Measurements from ENCODE around the gene IRF6. TPM values are rescaled to one million over a fixed set of nuclear protein-coding genes. Genes with fewer than 3 reads are reported as not detected.
A peak's percentile ranks its signal among the peaks of the same experiment; 100 is the strongest.

The IRF6 gene
- total RNA-seq, 6 experiments from 2014 or later: 24.9 to 33.9 (median 28.9) TPM

GRCh38 chr1:209746451-209747165 lies 59.3 kb downstream of the IRF6 start:
- WGBS (ENCODE audit: insufficient coverage, low coverage, low lambda C conversion rate, missing lambda C conversion rate): 67% methylated on average over 4 of the region's 4 CpGs
- no peaks in the 10 kb centered on the region for H3K27me3 ChIP-seq
- intact Hi-C loops (cut with DNase I): loop anchor here (5.0 to 10.0 kb wide), 2 partner anchors 52 to 54 kb away; no protein-coding TSS in a partner anchor

DNA sequence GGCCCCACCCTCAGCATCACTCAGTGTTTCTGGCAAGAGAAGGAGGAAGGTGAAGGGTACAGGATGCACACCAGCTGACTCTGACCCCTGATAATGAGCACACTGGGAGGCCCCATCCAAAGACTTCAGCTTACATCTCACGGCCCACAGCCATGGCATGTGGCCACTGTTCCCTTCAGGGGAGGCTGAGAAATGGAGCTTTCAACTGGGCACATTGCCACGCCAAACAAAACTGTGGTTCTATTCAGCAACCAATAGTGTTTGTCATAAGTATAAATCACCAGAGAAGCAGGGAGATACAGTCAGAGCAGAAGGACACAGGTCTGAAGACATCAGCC lies 62.8 kb downstream of the IRF6 start:
- ATAC-seq: peak; percentile 1 to 36 (median 19)
- H3K9me3 ChIP-seq: no peaks in the 10 kb centered on the region
- DNase-seq: peak; percentile 68 to 77 (median 68)
- H3K4me3 ChIP-seq: no peak overlapping the region
- H3K27me3 ChIP-seq: no peaks in the 10 kb centered on the region
- WGBS (ENCODE audit: insufficient coverage, low coverage, low lambda C conversion rate, missing lambda C conversion rate): 0% methylated on average over 1 of the region's 2 CpGs
- peaks cover 0 to 29% (median 6%) of the 10 kb centered on the region in 4 donors for H3K4me1 ChIP-seq
- H3K27ac ChIP-seq: peak overlapping the region in 2 of 3 donors; percentile 60 to 81
- intact Hi-C loops (cut with DNase I): loop anchor here in 1 of 2 donors (10.0 kb wide), 1 partner anchor 48 kb away; no protein-coding TSS in a partner anchor
- no peaks in the 10 kb centered on the region for H3K36me3 ChIP-seq
- TF ChIP-seq, protein P1, sequence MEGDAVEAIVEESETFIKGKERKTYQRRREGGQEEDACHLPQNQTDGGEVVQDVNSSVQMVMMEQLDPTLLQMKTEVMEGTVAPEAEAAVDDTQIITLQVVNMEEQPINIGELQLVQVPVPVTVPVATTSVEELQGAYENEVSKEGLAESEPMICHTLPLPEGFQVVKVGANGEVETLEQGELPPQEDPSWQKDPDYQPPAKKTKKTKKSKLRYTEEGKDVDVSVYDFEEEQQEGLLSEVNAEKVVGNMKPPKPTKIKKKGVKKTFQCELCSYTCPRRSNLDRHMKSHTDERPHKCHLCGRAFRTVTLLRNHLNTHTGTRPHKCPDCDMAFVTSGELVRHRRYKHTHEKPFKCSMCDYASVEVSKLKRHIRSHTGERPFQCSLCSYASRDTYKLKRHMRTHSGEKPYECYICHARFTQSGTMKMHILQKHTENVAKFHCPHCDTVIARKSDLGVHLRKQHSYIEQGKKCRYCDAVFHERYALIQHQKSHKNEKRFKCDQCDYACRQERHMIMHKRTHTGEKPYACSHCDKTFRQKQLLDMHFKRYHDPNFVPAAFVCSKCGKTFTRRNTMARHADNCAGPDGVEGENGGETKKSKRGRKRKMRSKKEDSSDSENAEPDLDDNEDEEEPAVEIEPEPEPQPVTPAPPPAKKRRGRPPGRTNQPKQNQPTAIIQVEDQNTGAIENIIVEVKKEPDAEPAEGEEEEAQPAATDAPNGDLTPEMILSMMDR (IDR thresholded peaks at IDR 0.05): no peak
- TF ChIP-seq POLR2A (IDR thresholded peaks at IDR 0.05): peak; percentile 18

More at GRCh38 chr1:209746451-209747165, 59.3 kb downstream of the IRF6 start:
- DNase-seq (no peak), ATAC-seq (no peak)
- Histone ChIP-seq H3K4me1 (peaks cover 0 to 39% (median 3%) of the 10 kb centered on the region in 4 donors), H3K9me3 (no peaks in the 10 kb centered on the region), H3K36me3 (no peaks in the 10 kb centered on the region), H3K27ac (no peak overlapping the region), H3K4me3 (no peak overlapping the region)
- TF ChIP-seq, protein P1 (IDR thresholded peaks at IDR 0.05): no peak
- no peak for TF ChIP-seq POLR2A (IDR thresholded peaks at IDR 0.05)

- H3K27ac ChIP-seq: peak overlapping the region; percentile 37 to 81 (median 60)
- ATAC-seq (peak; percentile 48 to 67 (median 50)), DNase-seq (no peak)
- WGBS (ENCODE audit: insufficient coverage, low coverage, low lambda C conversion rate, missing lambda C conversion rate): 32% methylated on average over 7 of the region's 8 CpGs
- no peak for TF ChIP-seq POLR2A (IDR thresholded peaks at IDR 0.05)
- TF ChIP-seq, protein P1 (IDR thresholded peaks at IDR 0.05): no peak
- H3K36me3 ChIP-seq: no peaks in the 10 kb centered on the region
- H3K27me3 ChIP-seq: no peaks in the 10 kb centered on the region
- intact Hi-C loops (cut with DNase I): loop anchor here in 1 of 2 donors (10.0 kb wide), 1 partner anchor 48 kb away; no protein-coding TSS in a partner anchor
- peaks cover 0 to 27% (median 6%) of the 10 kb centered on the region in 4 donors for H3K4me1 ChIP-seq
- H3K4me3 ChIP-seq: no peak overlapping the region
- H3K9me3 ChIP-seq: no peaks in the 10 kb centered on the region
Measured at GRCh38 chr1:209742409-209743144, 63.4 kb downstream of the IRF6 start.

DNA sequence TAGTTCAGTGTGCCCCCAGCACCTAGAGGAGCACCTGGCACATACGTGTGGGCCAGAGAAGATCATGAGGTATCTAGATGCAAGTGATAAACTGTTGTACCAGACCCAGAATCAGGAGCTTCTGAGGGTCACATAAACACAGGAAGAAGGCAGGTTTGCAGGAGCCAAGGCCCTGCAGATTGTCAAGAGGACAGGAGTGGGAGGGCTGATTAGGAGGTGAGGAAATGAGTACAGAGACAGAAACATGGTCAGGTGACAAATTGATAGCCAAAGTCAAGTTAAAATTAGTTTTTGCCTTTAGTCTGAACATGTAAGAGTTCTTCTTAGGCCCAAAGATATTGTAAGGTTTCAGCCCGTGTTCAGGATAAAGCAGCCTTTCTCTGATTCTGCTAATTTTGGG lies 64.1 kb downstream of the IRF6 start:
- Histone ChIP-seq H3K9me3 (no peaks in the 10 kb centered on the region), H3K4me3 (no peak overlapping the region), H3K27ac (peak overlapping the region; percentile 37 to 81 (median 60)), H3K27me3 (no peaks in the 10 kb centered on the region), H3K36me3 (no peaks in the 10 kb centered on the region), H3K4me1 (peaks cover 0 to 29% (median 6%) of the 10 kb centered on the region in 4 donors)
- 37% methylated on average over 2 of the region's 2 CpGs for WGBS (ENCODE audit: insufficient coverage, low coverage, low lambda C conversion rate, missing lambda C conversion rate)
- intact Hi-C loops (cut with DNase I): loop anchor here in 1 of 2 donors (10.0 kb wide), 1 partner anchor 47 kb away; no protein-coding TSS in a partner anchor
- TF ChIP-seq, protein P1 (IDR thresholded peaks at IDR 0.05): no peak
- TF ChIP-seq POLR2A (IDR thresholded peaks at IDR 0.05): no peak
- no peak for DNase-seq
- peak; percentile 29 to 55 (median 42) for ATAC-seq

All from right lobe of liver (tissue), 6 donors.